Neuronal stem cell (in vitro differentiated cells): ENCODE measurements around the gene POLD1.
"Not testable (repeated sequence)": the region's sequence is repeated elsewhere in the genome, so short reads cannot be mapped to it uniquely, and the experiment has no call there.

ENCODE experiments used
- DNase-seq: peaks from one replicate; pipeline ENCODE4 v3.0.0-alpha.2; 2013; ENCODE audit warnings: low spot score
- H2AFZ ChIP-seq: one replicate; pipeline ENCODE4 v1.6.1; 2013; ENCODE audit warnings: mild to moderate bottlenecking, low read length, inconsistent platforms
- H2AK5ac ChIP-seq: 2 replicates; pipeline ENCODE4 v1.6.1; 2013; ENCODE audit warnings: low read depth, mild to moderate bottlenecking, inconsistent platforms, low read length, moderate library complexity, mixed read lengths
- H2BK120ac ChIP-seq: 2 replicates; pipeline ENCODE4 v1.6.1; 2013; ENCODE audit warnings: low read depth, mild to moderate bottlenecking, inconsistent platforms, low read length, moderate library complexity, mixed read lengths
- H2BK12ac ChIP-seq: one replicate; pipeline ENCODE4 v1.6.1; 2013; ENCODE audit warnings: low read length, inconsistent platforms
- H2BK15ac ChIP-seq: 2 replicates; pipeline ENCODE4 v1.6.1; 2013; ENCODE audit warnings: mild to moderate bottlenecking, low read length, inconsistent platforms, mixed read lengths
- H2BK5ac ChIP-seq: one replicate; pipeline ENCODE4 v1.6.1; 2013; ENCODE audit warnings: inconsistent platforms, mild to moderate bottlenecking, low read length, moderate library complexity
- H3K14ac ChIP-seq: one replicate; pipeline ENCODE4 v1.6.1; 2013; ENCODE audit warnings: low read length, inconsistent platforms
- H3K18ac ChIP-seq: 2 replicates; pipeline ENCODE4 v1.6.1; 2013; ENCODE audit warnings: low read length, inconsistent platforms
- H3K23ac ChIP-seq: 2 replicates; pipeline ENCODE4 v1.6.1; 2013; ENCODE audit warnings: low read depth, mild to moderate bottlenecking, mixed read lengths, low read length, inconsistent platforms; ENCODE audit not compliant: poor library complexity
- H3K27ac ChIP-seq: replicated peaks from 3 replicates; pipeline ENCODE4 v1.5.1; 2013; ENCODE audit warnings: low read length, inconsistent platforms
- H3K27me3 ChIP-seq, 3 experiments: 2 replicates each; pipeline ENCODE4 v1.6.1; 2013; ENCODE audit warnings: low read length in 3 of 3, mild to moderate bottlenecking in 2 of 3, inconsistent platforms in 1 of 3, low read depth in 1 of 3, mixed read lengths in 1 of 3, moderate library complexity in 1 of 3; ENCODE audit not compliant: control insufficient read depth in 3 of 3, insufficient read depth in 3 of 3
- H3K36me3 ChIP-seq, 2 donors: replicated peaks in 1 of 2; 2 replicates each; pipeline ENCODE4 v1.6.1; 2013; ENCODE audit warnings: low read length in 2 of 2; ENCODE audit not compliant: control insufficient read depth in 2 of 2, insufficient read depth in 2 of 2
- H3K4ac ChIP-seq: 2 replicates; pipeline ENCODE4 v1.6.1; 2013; ENCODE audit warnings: inconsistent platforms, mild to moderate bottlenecking, low read length, moderate library complexity
- H3K4me1 ChIP-seq, 2 donors: 1 replicate in 1 of 2; 2 replicates in 1 of 2; pipeline ENCODE4 v1.6.1; 2013; ENCODE audit warnings: low read length in 2 of 2, low read depth in 1 of 2; ENCODE audit not compliant: control insufficient read depth in 2 of 2, insufficient read depth in 1 of 2
- H3K4me2 ChIP-seq: one replicate; pipeline ENCODE4 v1.6.1; 2013; ENCODE audit warnings: mild to moderate bottlenecking, low read length, inconsistent platforms; ENCODE audit not compliant: insufficient read depth, poor library complexity, severe bottlenecking
- H3K4me3 ChIP-seq, 2 donors: 2 replicates each; pipeline ENCODE4 v1.5.1; 2013; ENCODE audit warnings: low read length in 2 of 2, mild to moderate bottlenecking in 2 of 2, inconsistent platforms in 1 of 2, moderate library complexity in 1 of 2
- H3K79me1 ChIP-seq: one replicate; pipeline ENCODE4 v1.6.1; 2013; ENCODE audit warnings: low read depth, mild to moderate bottlenecking, inconsistent platforms, low read length, moderate library complexity
- H3K9ac ChIP-seq: one replicate; pipeline ENCODE4 v1.6.1; 2013; ENCODE audit warnings: mild to moderate bottlenecking, low read depth, low read length, inconsistent platforms; ENCODE audit not compliant: poor library complexity
- H3K9me3 ChIP-seq, 2 donors: replicated peaks in 1 of 2; 2 replicates each; pipeline versions ENCODE3 to v1.6.1; 2013; ENCODE audit warnings: low read length in 2 of 2, mild to moderate bottlenecking in 2 of 2, inconsistent platforms in 1 of 2, low read depth in 1 of 2, mixed read lengths in 1 of 2, moderate library complexity in 1 of 2; ENCODE audit not compliant: control insufficient read depth in 2 of 2, insufficient read depth in 1 of 2
- H4K8ac ChIP-seq: one replicate; pipeline ENCODE4 v1.6.1; 2013; ENCODE audit warnings: low read depth, mild to moderate bottlenecking, inconsistent platforms, low read length, moderate library complexity
- H4K91ac ChIP-seq: one replicate; pipeline ENCODE4 v1.6.1; 2013; ENCODE audit warnings: low read length, low read depth, mild to moderate bottlenecking, inconsistent platforms; ENCODE audit not compliant: poor library complexity
- WGBS, 2 donors: extraction: QIAGEN DNeasy Blood & Tissue Kit; methylation state at CpG; one replicate each; pipeline ENCODE4 v1.1.7; 2013; ENCODE audit warnings: missing lambda C conversion rate in 2 of 2, mixed read lengths in 1 of 2; ENCODE audit not compliant: insufficient read length in 2 of 2, insufficient replicate concordance in 1 of 2; ENCODE audit errors: extremely low coverage in 2 of 2; 5-methylcytosine and 5-hydroxymethylcytosine counted together

The POLD1 gene

GRCh38 chr19:50341091-50341564 lies 43.0 kb upstream of the POLD1 start:
- H2AK5ac ChIP-seq = no peak overlapping the region
- no peak overlapping the region for H2BK5ac ChIP-seq
- H3K14ac ChIP-seq = no peak overlapping the region
- no peak overlapping the region for H2BK120ac ChIP-seq
- no peak for DNase-seq
- H3K27me3 ChIP-seq = no peaks in the 10 kb centered on the region
- peaks cover 2% of the 10 kb centered on the region for H3K79me1 ChIP-seq
- H2AFZ ChIP-seq = no peak overlapping the region
- peaks cover 9 to 19% of the 10 kb centered on the region in 2 donors for H3K9me3 ChIP-seq
- no peak overlapping the region for H3K4me2 ChIP-seq
- no peak overlapping the region for H3K18ac ChIP-seq
- H4K91ac ChIP-seq = no peak overlapping the region
- H3K23ac ChIP-seq = no peak overlapping the region
- WGBS, 2 donors = no CpG with 5 or more reads among the region's 3 CpGs
- no peaks in the 10 kb centered on the region for H3K4me1 ChIP-seq
- peaks cover 15 to 62% of the 10 kb centered on the region in 2 donors for H3K36me3 ChIP-seq
- H3K9ac ChIP-seq = no peak overlapping the region
- H2BK15ac ChIP-seq = no peak overlapping the region
- H3K27ac ChIP-seq = no peak overlapping the region
- no peak overlapping the region for H4K8ac ChIP-seq
- no peak overlapping the region for H2BK12ac ChIP-seq
- H3K4ac ChIP-seq = no peak overlapping the region
- H3K4me3 ChIP-seq = no peak overlapping the region

DNA sequence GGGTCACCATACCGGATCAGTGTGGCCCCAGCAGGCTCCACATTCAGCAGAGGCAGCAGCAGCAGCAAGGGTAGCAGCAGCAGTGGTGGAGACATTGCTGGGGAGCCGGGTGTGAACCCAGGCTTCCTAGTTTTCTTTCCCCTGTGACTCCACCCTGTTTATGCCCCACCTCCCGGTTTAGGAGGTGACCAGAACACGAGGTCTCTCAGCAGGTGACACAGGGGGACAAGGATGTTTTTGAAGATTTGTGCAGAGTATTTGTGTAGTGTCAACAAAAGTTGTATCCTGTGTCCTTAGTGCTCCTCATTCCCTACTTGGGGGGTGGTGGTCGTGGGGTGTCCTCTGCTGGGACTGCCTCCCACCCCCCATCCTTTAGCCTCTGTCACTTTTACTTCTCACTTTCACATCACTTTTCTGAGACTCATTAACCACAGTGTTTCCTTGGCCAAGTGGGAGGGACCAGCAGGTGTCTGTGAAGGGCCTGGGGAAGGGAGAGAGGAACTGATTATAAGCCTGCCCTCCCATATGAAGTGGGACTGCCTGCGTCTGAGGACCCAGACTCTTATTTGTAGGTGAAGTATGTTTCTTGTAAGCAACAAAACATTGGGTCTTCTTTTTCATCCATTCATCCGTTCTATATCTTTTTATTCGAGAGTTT lies 39.4 kb upstream of the POLD1 start:
- WGBS, 2 donors = no CpG with 5 or more reads among the region's 8 CpGs
- H3K79me1 ChIP-seq = peaks cover 2% of the 10 kb centered on the region
- no peak overlapping the region for H3K4ac ChIP-seq
- no peak overlapping the region for H3K4me2 ChIP-seq
- H2AFZ ChIP-seq = no peak overlapping the region
- H3K9ac ChIP-seq = no peak overlapping the region
- no peak overlapping the region for H2BK120ac ChIP-seq
- peaks cover 0 to 2% of the 10 kb centered on the region in 2 donors for H3K4me1 ChIP-seq
- H3K36me3 ChIP-seq = peaks cover 6 to 40% of the 10 kb centered on the region in 2 donors
- H4K91ac ChIP-seq = no peak overlapping the region
- H3K27me3 ChIP-seq = no peaks in the 10 kb centered on the region
- H2AK5ac ChIP-seq = no peak overlapping the region
- H3K18ac ChIP-seq = no peak overlapping the region
- H2BK5ac ChIP-seq = no peak overlapping the region
- H3K14ac ChIP-seq = no peak overlapping the region
- no peak overlapping the region for H3K4me3 ChIP-seq
- H3K9me3 ChIP-seq = peaks cover 6 to 19% of the 10 kb centered on the region in 2 donors
- no peak overlapping the region for H2BK15ac ChIP-seq
- DNase-seq = no peak
- no peak overlapping the region for H3K23ac ChIP-seq
- no peak overlapping the region for H4K8ac ChIP-seq
- H3K27ac ChIP-seq = no peak overlapping the region
- H2BK12ac ChIP-seq = no peak overlapping the region

DNA sequence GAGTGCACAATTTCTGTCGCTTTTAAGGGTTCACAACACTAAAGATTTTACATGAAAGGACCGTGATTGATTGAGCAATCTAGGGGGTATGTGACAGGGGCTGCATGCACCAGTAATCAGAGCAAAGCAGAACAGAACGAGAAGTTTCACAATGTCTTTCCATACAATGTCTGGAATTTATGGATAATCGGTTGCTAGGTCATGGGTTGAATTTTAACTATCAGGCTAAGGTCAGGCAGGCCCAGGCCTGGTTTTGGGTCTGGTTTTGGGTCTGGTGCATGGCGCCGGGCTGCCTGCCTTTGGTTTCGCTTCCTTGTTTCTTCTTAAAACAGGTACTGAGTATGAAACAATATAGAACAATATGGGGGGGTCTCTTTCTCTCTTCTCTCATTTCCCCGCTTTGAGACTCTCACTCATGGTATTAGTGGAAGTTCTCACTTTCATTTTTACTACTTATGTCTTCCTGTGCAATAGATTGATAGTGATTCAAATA lies 37.0 kb upstream of the POLD1 start:
- H3K36me3 ChIP-seq = peaks cover 6 to 22% of the 10 kb centered on the region in 2 donors
- DNase-seq, H3K23ac ChIP-seq, H4K91ac ChIP-seq, H3K18ac ChIP-seq, H3K27ac ChIP-seq, H2BK120ac ChIP-seq, H2AFZ ChIP-seq, H3K9me3 ChIP-seq, H3K4me1 ChIP-seq, H3K27me3 ChIP-seq, H2AK5ac ChIP-seq, H2BK5ac ChIP-seq, H4K8ac ChIP-seq, H3K14ac ChIP-seq, H3K9ac ChIP-seq, H3K79me1 ChIP-seq, H2BK12ac ChIP-seq, H2BK15ac ChIP-seq, H3K4me3 ChIP-seq, H3K4me2 ChIP-seq, H3K4ac ChIP-seq: not testable (repeated sequence)
- WGBS, 2 donors = no CpG with 5 or more reads among the region's 8 CpGs

DNA sequence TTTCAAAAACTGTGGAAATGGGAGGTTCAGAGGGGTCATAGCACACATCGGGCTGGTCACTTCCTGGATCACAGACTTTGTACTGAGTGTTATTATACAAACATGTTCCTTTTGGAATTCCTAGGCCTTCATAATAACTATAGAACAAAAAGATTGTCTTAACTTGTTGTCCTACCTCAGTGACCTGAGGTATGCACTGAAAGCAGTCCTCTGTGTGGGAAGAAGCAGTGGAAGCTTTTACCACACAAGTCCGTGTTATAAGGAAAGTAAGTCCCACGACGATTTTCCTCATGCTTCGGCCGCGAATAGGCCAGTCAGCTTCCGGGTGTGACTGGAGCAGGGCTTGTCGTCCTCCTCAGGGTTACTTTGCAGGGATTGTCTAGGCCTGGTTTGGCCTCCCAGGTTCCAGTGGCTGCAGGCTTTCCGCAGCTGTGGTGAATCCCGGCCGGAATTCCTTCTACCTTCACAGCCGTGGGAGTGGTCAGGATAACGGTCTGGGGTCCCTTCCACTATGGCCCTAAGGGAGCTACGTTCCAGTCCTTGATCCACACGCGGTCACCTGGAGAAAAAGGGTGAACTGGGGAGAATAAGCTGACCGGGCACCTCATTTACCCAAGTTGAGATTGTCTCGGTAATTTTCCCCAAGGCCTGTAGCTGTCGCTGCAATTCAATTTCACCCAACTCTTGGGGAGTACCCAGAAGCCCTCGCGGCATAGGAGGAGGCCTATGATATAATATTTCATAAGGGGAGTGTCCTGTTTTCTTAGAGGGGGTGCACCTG lies 34.7 kb upstream of the POLD1 start:
- no peak overlapping the region for H3K23ac ChIP-seq
- H3K4me3 ChIP-seq = no peak overlapping the region
- peaks cover 2% of the 10 kb centered on the region for H3K79me1 ChIP-seq
- peaks cover 0 to 2% of the 10 kb centered on the region in 2 donors for H3K4me1 ChIP-seq
- no peak overlapping the region for H2BK15ac ChIP-seq
- no peak overlapping the region for H2BK120ac ChIP-seq
- H3K14ac ChIP-seq = no peak overlapping the region
- WGBS, 2 donors = no CpG with 5 or more reads among the region's 22 CpGs
- H3K18ac ChIP-seq = no peak overlapping the region
- no peak overlapping the region for H2BK5ac ChIP-seq
- H3K27ac ChIP-seq = no peak overlapping the region
- peaks cover 6 to 7% of the 10 kb centered on the region in 2 donors for H3K9me3 ChIP-seq
- H4K8ac ChIP-seq = no peak overlapping the region
- DNase-seq = no peak
- no peak overlapping the region for H3K4me2 ChIP-seq
- H3K4ac ChIP-seq = no peak overlapping the region
- no peak overlapping the region for H2AK5ac ChIP-seq
- H3K9ac ChIP-seq = no peak overlapping the region
- no peak overlapping the region for H4K91ac ChIP-seq
- no peak overlapping the region for H2AFZ ChIP-seq
- H3K27me3 ChIP-seq = no peaks in the 10 kb centered on the region
- no peak overlapping the region for H2BK12ac ChIP-seq
- H3K36me3 ChIP-seq = peaks cover 4 to 12% of the 10 kb centered on the region in 2 donors
